GM19397 (cell line): Measurements from ENCODE around the gene GPR32.
"Not testable (repeated sequence)": the region's sequence is repeated elsewhere in the genome, so short reads cannot be mapped to it uniquely, and the experiment has no call there.

Source experiments
- ATAC-seq: cut with Tn5 transposase; IDR thresholded peaks from one replicate; pipeline ENCODE4 v1.9.1; 2021; ENCODE audit warnings: mild to moderate bottlenecking, moderate library complexity; ENCODE audit not compliant: unreplicated experiment

The GPR32 gene

DNA sequence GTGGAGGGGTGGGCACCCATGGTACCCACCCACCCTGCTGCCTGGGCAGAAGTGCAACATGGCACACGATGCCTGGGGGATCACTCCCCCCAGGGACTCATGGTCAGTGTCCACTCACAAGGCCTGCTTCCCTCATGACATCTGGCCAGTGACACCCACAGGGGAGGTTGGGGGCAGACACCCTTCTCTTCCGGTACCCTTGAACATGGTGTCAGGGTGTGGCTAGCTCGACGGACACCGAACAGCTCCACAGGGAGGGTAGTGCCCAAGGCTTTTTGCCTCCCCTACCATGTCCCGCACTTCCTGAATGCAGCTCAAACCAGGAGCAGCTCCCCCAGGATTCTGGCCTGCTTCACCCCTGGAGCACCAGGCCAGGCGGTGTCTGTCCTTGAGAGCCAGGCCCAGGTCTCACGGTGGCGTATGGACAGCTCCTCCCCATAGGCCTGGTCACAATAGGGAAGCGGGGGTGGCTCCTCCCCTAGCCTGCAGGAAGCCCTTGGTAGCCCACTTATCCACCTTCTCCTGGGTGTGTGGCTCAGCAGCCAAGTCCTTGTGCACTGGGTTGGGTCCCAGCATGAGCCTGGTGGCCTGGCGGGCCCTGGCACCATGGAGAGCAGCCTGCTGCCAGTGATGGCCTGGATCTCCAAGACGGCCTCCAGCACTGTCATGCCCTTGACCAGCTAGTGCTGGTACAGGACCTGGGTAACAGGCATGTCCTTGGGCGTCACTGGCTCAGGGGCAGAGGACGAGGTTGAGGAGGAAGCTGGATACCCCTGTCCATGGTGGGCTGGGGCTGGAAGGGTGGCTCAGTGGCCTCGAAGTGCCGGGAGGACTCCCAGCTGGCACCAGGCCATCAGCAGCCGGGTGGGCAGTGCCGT is 27.8 kb downstream of the GPR32 start:
- ATAC-seq, result no peak

DNA sequence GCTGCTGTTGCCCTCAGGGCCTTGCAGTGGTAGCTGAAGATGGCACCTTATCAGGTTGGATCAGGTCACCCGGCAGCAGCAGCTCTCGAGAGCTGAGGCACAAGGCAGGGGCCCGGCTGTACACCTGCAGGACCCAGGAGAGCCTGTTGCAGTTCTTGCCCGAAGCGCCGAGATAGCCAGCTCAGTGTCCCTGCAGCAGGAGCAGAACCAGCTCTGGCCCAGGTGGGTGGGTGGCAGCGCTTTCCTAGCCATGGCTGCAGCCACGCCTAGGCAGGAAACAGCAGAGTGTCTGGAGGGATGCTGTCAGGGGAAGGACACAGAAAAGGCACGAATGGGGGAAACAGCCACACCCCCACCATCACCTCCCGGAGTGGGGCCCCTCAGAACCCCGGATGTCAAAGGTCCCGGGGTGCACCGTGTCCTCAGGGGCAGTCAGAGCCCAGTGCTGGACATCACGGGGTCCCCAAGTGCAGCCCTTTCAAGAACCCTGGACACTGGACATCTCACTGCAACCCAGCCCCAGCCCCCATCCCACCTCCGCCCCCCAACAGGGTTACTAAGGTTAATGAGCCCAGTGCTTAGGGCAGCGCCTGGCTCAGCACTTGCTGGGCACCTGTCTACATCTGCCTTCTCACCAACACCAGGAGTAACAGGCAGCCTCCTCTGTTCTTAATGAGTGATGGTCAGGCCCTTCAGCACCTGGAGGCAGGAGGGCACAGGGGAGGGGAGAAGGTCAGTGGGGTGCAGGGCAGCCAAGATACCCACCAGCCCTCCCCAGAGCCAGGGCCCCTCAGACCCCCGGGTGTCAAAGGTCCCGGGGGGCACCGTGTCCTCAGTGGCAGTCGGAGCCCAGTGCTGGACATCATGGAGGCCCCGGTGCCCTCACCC is 28.6 kb downstream of the GPR32 start:
- ATAC-seq, result no peak

DNA sequence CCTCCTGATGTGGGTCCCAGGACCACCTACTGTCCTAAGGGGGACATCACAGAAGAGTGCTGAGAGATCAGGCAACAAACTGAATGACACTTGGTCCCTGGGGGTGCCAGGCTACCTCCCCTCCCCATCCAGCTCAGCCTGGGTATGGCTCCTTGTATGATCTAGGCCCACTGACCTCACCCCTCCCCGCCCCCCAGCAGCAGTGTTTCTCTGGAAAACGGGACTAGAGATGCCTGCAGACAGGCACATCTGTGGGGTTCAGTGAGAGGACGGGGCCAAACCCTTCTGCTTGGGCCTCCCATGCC is 29.2 kb downstream of the GPR32 start:
- ATAC-seq, result no peak

DNA sequence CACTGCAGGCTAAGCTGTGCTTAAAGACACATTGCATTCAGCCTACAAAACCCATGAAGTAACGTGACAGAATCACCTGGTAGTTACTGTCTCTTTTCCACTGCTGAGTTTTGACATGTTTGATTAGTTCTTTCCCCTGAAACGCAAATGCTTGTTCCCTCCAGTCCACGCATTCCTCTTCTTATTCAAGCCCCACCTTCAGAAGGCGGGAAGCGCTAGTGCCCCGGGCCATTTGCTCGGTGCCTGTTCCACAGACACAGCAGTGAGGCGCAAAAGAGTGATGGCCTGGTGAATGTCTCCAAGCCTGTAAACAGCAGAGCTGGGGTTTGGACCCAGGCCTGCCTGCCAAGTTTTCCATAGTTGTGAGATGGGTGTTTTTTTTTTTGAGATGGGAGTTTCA is 30.8 kb downstream of the GPR32 start:
- ATAC-seq, result no peak

DNA sequence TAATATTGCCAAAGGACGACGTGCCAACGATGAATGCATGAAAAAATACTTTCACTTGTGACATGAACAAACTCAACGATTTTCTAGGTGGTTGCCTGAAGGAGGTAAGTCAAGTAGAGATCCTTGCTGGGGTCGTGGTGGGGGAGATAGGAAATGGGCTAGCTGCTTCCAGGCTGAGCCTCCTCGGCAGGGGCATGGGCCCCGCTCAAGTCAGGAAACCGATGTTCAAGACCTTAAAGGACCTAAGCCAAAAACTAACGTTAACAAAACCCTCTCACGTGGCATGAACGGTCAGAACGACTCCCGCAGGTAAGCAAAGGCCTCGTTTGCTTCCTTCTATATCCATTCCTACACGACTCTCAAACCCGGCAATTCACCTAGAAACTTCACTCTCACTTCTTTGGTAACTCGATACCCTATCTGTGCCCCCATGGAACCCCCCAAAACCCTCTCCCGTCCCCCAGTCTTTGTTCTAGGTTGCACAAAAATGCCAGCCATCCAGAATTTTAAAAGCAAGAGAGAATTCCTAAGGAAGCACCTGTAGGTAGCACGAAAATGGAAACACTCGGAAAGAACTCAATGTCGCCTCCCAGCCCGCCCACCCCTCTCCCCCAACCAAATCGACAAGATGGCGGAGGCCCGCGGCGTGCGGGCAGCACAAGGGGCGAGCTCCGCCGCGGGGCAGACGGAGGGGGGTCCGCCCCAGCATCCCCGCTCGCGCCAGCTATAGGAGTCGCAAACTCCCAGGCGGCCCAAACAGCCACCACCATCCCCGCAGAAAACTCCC is 33.6 kb downstream of the GPR32 start:
- ATAC-seq, result peak; percentile 12

DNA sequence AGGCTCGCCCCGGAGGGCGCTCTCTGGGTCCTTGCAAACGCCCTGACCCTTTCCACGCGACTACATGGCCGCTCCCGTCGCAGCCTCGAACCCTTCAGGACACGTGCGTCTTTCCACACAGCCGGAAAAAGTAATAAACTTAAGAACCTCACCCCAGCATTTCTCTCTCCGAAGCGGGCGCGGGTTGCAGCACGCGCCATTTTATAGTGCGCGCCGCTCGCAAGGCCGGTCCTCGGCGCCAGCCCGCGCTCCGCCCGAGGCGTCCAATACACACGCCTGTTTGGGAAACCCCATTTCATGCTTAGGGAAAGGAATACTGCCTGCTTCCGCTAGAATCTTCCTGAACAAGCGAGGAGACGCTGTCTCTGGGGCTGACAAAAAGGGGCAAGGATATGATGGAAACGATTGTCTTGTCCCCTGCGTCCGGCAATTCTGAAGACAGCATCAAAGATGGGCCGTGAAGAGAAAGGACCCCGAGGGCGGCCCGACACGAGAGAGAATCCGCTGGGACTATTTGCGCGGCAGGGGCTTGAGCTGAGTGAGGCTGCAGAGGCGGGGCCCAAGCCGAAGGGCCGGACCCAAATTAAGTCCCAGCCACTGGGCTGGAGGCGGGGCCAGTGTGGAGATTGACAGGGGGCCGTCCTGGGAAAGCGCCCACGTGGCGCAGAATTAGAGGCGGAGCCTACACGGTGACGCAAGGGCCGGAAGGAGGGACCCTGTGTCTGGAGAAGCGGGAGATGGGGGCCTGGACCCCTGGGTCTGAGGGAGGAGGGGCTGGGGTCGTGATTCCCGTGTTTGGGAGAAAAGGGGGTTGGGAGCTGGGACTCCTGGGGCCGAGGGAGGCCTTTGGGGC is 34.4 kb downstream of the GPR32 start:
- peak; percentile 92 for ATAC-seq

DNA sequence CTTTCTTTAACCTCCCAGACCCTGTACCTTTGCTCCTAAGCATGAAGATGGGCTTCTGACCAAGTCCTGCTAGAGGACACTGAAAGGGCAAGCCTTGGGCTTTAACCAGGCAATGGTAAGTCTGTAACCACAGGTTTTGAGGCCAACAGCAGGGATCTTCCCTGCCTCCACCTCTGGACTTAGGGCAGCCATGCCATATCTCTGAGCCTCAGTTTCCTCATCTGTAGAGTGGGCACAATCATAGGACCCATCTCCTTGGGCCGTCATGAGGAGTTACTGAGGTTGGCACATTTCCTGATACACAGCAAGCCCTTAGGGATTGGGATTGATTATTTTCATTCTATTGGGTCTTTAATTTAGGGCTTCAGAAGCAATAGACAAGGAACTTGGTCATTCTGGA is 38.6 kb downstream of the GPR32 start:
- ATAC-seq, result no peak

DNA sequence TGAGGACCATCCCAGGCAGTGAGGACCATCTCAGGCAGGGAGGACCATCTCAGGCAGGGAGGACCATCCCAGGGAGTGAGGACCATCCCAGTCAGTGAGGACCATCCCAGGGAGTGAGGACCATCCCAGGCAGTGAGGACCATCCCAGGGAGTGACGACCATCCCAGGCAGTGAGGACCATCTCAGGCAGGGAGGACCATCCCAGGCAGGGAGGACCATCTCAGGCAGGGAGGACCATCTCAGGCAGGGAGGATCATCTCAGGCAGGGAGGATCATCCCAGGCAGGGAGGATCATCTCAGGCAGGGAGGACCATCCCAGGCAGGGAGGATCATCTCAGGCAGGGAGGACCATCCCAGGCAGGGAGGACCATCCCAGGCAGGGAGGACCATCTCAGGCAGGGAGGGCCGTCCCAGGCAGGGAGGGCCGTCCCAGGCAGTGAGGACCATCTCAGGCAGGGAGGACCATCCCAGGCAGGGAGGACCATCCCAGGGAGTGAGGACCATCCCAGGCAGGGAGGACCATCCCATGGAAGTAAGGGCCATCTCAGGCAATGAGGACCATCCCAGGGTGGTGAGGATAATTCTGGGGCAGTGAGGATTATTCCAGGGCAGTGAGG is 41.5 kb downstream of the GPR32 start:
- not testable (repeated sequence) for ATAC-seq

DNA sequence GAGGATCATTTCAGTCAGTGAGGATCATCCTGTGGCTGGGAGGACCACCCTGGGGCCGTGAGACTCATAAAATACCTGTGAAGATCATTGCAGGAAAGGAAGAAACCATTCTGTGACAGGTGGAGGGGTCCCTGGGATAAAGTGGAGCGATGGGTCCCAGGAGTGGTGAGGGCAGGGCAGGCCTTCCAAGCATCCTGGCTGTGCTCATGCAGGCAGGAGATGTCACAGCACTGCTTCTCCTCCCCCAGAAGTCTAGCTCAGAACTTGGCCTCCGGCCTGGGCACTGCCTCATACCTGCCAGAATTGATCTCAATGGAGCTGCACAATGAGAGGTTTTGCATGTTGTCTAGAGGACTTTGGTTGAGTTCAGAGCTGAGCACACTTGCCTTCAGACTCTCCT is 42.2 kb downstream of the GPR32 start:
- ATAC-seq, result no peak

DNA sequence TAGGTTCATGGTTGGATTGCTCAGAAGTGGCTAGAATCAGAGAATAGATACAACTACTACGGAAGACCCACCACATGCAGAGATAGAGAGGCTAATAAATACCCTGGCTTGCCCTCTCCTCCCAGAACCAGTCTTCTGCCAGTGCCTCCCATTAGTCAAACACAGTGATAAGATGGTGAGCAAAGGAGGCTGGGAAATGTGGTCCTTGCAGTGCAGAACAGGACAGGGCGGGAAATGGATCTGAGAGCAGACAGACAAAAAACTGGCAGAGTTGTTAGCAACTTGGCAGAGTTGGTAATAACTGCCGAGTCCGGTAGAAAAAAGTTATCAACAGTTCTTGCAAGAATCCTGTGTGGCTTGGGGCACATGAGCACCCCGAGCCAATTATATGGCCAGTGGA is 44.6 kb downstream of the GPR32 start:
- no peak for ATAC-seq

DNA sequence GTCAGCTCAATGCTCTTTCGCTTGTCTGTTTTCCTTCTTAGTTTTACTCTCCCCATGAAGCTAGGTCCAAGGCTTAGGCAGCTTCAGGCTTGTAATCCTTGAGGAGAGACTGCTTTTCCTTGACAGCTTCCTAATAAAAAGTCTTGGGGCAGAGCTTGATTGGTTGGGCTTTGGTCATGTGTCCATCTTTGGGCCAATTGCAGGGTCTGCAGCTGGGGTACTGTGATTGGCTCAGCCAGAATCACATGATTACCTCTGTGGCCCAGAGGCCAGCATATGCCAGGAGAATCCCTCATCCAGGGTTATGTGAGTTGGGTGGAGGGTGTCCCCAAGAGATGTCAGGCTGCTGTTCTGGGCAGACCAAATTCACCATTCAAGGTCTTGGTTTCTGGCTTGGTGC is 45.2 kb downstream of the GPR32 start:
- ATAC-seq, result no peak

DNA sequence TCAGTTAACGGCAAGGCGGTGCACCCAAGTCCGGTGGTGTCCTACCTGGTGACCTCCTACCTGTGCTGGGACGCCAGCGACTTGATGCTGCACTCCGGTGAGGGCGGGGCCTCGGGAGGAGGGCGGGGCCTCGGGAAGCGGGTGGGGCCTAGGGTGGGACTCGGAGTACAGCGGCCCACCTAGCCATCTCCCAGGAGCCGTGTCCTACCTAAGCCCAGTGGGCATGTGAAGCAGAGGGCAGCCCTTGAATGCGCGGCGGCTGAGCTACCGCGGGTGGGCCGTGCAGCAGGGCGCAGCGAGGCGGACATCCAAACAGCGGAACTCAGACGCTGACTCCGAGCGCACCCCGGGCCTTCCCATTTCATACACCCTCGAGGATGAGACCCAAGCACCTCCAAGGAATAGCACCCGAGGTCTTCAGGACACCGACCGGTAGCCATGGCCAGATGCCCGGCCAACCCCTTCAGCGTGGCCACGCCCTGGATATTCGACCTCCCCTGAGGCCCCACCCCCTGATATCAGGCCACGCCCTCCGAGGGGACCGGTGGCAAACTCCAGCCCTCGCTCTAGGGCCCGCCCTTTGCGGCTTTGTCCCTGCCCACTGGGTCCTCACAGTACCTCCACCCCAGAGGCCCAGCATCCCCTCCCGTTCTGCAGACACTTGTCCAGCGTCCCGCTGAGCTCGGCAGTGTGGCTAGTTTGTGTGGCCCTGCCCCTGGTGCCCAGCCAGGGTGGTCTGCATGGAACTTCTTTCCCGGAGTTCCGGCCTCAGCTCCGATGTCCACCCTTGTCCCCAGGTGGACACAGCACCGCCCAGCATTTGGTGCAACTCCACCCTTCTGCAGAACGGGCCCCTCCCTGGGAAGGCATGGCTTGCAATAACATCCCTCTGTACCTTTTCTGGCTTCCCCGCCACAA is 47.9 kb downstream of the GPR32 start:
- peak; percentile 61 for ATAC-seq

DNA sequence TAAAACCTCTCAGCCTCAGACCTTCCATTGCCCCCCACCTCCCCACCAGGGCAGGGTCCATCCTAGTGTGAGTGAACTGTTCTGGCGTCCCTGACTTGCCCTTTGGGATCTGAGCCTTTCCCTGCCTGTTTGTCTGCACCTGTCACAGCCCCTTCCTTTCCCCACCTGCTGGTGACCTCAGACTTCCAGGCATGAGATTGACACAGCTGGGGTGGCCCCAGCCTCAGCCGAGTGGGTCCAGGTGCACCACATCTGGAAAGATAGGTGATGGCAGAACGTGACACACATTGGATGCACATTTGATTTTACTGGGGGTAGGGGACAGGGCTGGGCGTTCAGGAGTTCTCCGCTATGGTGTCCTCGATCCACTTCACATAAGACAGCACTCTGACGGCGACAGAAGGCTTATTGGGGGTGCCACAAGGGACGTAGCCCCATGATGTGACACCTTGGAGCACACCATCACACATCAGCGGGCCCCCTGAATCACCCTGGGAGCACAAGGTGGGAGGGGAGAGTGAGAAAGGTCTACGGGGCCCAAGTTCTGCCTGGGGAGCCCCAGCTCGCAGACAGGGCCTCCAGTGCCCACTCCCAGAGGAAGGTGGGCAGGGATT is 48.7 kb downstream of the GPR32 start:
- ATAC-seq, result no peak

DNA sequence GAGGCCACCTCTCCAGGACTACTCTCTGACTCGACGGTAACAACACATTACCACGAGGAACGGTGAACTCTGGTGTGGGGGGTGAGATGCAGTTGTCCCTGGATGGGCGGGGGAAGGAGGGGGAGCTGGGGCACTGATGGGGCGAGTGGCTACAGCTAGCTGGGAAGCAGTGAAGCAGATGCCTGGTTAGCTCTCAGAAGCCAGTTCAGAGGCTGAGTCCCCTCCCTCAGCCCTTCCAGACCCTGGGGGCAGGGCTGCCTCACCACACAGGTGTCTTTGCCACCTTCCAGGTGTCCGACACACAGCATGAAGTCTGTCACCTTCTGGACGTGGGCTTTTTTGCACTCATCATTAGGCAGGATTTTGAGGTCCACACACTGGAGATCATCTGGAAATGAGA is 49.4 kb downstream of the GPR32 start:
- no peak for ATAC-seq

DNA sequence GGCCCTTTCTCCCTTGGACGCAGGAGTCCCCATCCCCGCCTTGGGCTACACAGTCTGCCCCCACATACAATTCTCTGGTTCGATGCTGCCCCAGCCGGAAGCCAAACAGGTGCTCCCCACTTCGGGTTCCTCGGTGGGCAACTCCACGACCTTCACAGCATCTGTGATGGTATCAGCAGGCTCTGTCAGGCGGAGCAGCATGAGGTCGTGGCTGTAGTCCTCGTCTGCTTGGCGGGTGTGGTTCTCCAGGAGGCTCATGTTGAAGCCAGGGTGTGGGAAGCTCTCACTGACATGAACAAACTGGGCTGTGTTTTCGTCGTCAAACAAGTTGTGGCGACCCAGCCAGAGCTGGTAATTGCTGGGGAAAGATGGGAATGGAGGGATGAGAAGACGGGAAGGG is 49.8 kb downstream of the GPR32 start:
- ATAC-seq, result no peak

DNA sequence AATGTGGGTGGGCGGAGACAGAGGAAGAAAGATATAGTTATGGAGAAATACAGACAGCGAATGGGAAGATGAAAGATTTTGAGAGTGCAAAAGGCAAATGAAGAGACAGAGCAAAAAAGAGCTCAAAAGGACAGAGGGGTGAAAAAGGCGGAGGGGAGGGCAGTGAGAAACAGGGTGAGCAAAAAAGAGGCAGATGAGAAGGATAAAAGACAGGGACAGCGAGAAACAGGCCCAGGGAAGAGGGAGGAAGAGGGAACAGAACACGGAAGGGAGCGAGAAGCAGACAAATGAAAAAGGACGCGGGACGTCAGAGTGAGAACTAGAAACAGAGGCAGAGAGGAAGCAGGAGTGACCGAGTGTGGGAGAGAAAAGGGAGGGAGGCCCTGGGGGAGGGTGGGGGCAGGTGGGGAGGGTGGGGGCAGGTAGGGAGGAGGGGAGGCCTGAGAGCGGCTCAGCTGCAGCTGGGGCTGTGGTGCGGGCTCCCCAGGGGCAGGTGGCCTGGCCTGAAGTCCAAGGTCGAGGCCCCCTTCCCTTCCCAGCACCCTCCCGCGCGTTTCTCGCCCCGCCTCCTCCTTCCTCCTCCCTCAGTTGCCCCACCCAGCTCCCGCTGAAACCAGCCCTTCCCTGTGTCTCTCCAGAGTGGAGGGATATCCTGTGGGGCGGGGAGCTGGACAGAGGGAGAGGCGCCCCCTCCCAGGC is 50.4 kb downstream of the GPR32 start:
- ATAC-seq, result no peak

DNA sequence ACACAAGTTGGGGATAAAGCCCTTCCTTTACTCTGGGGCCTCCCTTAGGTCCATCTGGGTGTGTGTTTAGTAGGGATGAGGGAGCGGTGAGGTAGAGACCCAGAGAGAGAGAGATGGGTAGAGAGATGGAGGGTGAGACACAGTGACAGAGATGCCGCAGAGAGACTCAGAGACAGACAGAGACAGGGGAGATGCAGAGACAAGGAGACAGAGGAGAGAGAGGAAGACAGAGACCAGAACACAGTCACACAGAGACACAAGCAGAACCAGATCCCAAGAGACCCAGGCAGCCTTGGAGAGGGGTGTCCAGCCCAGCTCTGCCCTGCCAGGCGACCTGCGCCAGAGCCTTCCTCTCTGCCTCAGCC is 51.0 kb downstream of the GPR32 start:
- ATAC-seq, result no peak
